Heart left ventricle (tissue), 13 donors: ENCODE results near the gene PCLAF.

Experiments used
- POLR2A ChIP-seq, 2 donors: fragments of 450-650 bp; IDR thresholded peaks; one replicate each; pipeline ENCODE4 v1.6.1; 2017; ENCODE audit warnings: antibody characterized with exemption in 2 of 2, mild to moderate bottlenecking in 2 of 2, moderate library complexity in 2 of 2
- TF ChIP-seq, protein P1 (sequence below), 12 donors: fragments of 200-600 bp; sonication (generic) in 4 of 12; IDR thresholded peaks; one replicate each; pipeline versions ENCODE4 v1.5.0 to v1.8.0; 2018 to 2022; ENCODE audit warnings: antibody characterized with exemption in 12 of 12, mild to moderate bottlenecking in 5 of 12
- donor health status: ischemic (EF 13 %, LVEDD 7.1; RV severe dilation, severe dysfunction).
- donor health status: DM: no; HTN: yes; CAD: no.
- donor health status: DM: no; HTN: no; CAD: no.
- donor health status: ischemic (EF 25% LVEDD 6.9; RV normal size, moderate dysfunction).
- donor health status: ischemic (EF 25% LVEDD 5.7; RV mildly dilated, moderate dysfunction).
- donor health status: ischemic (EF 35%, LVEDD 5.7; RV mildly dilated, moderate dysfunction).
- donor health status: nonischemic (EF 11% LVEDD 7.7; RV severe dilation, severe dysfunction).
- donor health status: DM: yes; HTN: yes; CAD: no.
- donor health status: PGD.
- donor health status: ischemic (EF 29% LVEDD 5.4; RV normal size, mild dysfunction).
- donor health status: nonischemic (EF 23%, LVEDD 6.1; RV moderate dilation, normal function).

DNA sequence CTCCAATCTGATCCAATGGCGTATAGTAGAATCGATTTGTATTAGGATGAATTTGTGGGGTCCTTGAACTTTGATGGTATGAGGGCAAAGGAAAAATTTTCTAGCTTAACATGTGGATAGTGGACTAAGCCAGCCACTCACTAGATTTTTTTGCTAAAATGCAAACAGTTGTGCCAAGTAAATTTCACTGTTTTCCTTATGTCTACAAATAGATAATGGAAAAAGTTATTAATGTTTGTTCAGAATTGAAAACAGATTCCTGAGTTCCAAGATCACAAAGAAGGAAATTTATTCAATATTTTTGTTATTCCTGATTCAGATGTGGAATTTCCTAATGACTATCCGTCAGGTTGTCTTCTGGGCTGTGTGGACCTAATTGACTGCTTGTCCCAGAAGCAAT is 44.0 kb upstream of the PCLAF start:
- TF ChIP-seq, protein P1, sequence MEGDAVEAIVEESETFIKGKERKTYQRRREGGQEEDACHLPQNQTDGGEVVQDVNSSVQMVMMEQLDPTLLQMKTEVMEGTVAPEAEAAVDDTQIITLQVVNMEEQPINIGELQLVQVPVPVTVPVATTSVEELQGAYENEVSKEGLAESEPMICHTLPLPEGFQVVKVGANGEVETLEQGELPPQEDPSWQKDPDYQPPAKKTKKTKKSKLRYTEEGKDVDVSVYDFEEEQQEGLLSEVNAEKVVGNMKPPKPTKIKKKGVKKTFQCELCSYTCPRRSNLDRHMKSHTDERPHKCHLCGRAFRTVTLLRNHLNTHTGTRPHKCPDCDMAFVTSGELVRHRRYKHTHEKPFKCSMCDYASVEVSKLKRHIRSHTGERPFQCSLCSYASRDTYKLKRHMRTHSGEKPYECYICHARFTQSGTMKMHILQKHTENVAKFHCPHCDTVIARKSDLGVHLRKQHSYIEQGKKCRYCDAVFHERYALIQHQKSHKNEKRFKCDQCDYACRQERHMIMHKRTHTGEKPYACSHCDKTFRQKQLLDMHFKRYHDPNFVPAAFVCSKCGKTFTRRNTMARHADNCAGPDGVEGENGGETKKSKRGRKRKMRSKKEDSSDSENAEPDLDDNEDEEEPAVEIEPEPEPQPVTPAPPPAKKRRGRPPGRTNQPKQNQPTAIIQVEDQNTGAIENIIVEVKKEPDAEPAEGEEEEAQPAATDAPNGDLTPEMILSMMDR (IDR thresholded peaks at IDR 0.05) = no peak
- no peak for TF ChIP-seq POLR2A (IDR thresholded peaks at IDR 0.05)
